Activated T-cell treated with anti-CD3 and anti-CD28 coated beads, Interleukin-2, amount 50 U/mL, for 24 hours (primary cell): Measurements from ENCODE around the gene PIGP.
"Not testable (repeated sequence)": the region's sequence is repeated elsewhere in the genome, so short reads cannot be mapped to it uniquely, and the experiment has no call there.

Experiments used
- DNase-seq: peaks from one replicate; pipeline ENCODE4 v3.0.0-alpha.2; 2020
- H3K27ac Mint-ChIP-seq: 2 replicates; pipeline ENCODE4 v1.8.0; 2020; ENCODE audit warnings: mild to moderate bottlenecking, mixed read lengths
- H3K27me3 Mint-ChIP-seq: 2 replicates; pipeline ENCODE4 v1.8.0; 2020; ENCODE audit warnings: mixed read lengths
- H3K36me3 Mint-ChIP-seq: 2 replicates; pipeline ENCODE4 v1.8.0; 2020; ENCODE audit warnings: low read depth, mixed read lengths
- H3K4me1 Mint-ChIP-seq: 2 replicates; pipeline ENCODE4 v1.8.0; 2020; ENCODE audit warnings: low read depth, mixed read lengths
- H3K4me3 Mint-ChIP-seq: 2 replicates; pipeline ENCODE4 v1.8.0; 2020; ENCODE audit warnings: mild to moderate bottlenecking, moderate library complexity, mixed read lengths
- H3K9me3 Mint-ChIP-seq: 2 replicates; pipeline ENCODE4 v1.8.0; 2020; ENCODE audit warnings: mixed read lengths

PIGP gene

GRCh38 chr21:37072988-37073416 is at the start of gene PIGP, which contains the start of gene TTC3:
Gene PIGP, minus strand, starts transcription at chr21:37073071. Its CDS starts 556 bp downstream, at chr21:37072515.
Gene TTC3, plus strand, starts transcription at chr21:37073254. Its CDS starts 14,004 bp downstream, at chr21:37087258.
- peak; percentile 99 for DNase-seq
- peak within 1 kb of the TSS; percentile 87 for H3K4me3 Mint-ChIP-seq
- peak within 1 kb of the TSS; percentile 95 for H3K27ac Mint-ChIP-seq
- no peaks in the 10 kb centered on the region for H3K9me3 Mint-ChIP-seq
- peaks cover 52% of the 10 kb centered on the region for H3K4me1 Mint-ChIP-seq
- H3K27me3 Mint-ChIP-seq = no peaks in the 10 kb centered on the region
- peaks cover 38% of the 10 kb centered on the region for H3K36me3 Mint-ChIP-seq

- DNase-seq = no peak
- peaks cover 60% of the 10 kb centered on the region for H3K36me3 Mint-ChIP-seq
- H3K27me3 Mint-ChIP-seq = no peaks in the 10 kb centered on the region
- no peaks in the 10 kb centered on the region for H3K9me3 Mint-ChIP-seq
- H3K27ac Mint-ChIP-seq = peak overlapping the region; percentile 90
- H3K4me3 Mint-ChIP-seq = no peak overlapping the region
- H3K4me1 Mint-ChIP-seq = peaks cover 42% of the 10 kb centered on the region
Observed at GRCh38 chr21:37119421-37120218, 46.7 kb upstream of the PIGP start.

GRCh38 chr21:37118187-37118826 is 45.4 kb upstream of the PIGP start:
- H3K4me3 Mint-ChIP-seq = no peak overlapping the region
- no peak for DNase-seq
- H3K27me3 Mint-ChIP-seq = no peaks in the 10 kb centered on the region
- peaks cover 42% of the 10 kb centered on the region for H3K4me1 Mint-ChIP-seq
- H3K27ac Mint-ChIP-seq = peak overlapping the region; percentile 15
- H3K36me3 Mint-ChIP-seq = peaks cover 54% of the 10 kb centered on the region
- H3K9me3 Mint-ChIP-seq = no peaks in the 10 kb centered on the region

GRCh38 chr21:37117204-37117603 is 44.3 kb upstream of the PIGP start:
- DNase-seq = no peak
- H3K27ac Mint-ChIP-seq = no peak overlapping the region
- H3K36me3 Mint-ChIP-seq = peaks cover 44% of the 10 kb centered on the region
- H3K4me3 Mint-ChIP-seq = no peak overlapping the region
- no peaks in the 10 kb centered on the region for H3K27me3 Mint-ChIP-seq
- peaks cover under 1% of the 10 kb centered on the region for H3K9me3 Mint-ChIP-seq
- peaks cover 41% of the 10 kb centered on the region for H3K4me1 Mint-ChIP-seq

- not testable (repeated sequence) for H3K27ac Mint-ChIP-seq, H3K9me3 Mint-ChIP-seq, DNase-seq, H3K4me3 Mint-ChIP-seq, H3K27me3 Mint-ChIP-seq
- peaks cover 40% of the 10 kb centered on the region for H3K36me3 Mint-ChIP-seq
- peaks cover 41% of the 10 kb centered on the region for H3K4me1 Mint-ChIP-seq
Observed at GRCh38 chr21:37116459-37116858, 43.6 kb upstream of the PIGP start.

- not testable (repeated sequence) for DNase-seq, H3K9me3 Mint-ChIP-seq, H3K4me3 Mint-ChIP-seq, H3K27me3 Mint-ChIP-seq, H3K27ac Mint-ChIP-seq
- H3K36me3 Mint-ChIP-seq = peaks cover 42% of the 10 kb centered on the region
- peaks cover 25% of the 10 kb centered on the region for H3K4me1 Mint-ChIP-seq
Observed at GRCh38 chr21:37114301-37114700, 41.4 kb upstream of the PIGP start.

GRCh38 chr21:37111029-37111428 is 38.2 kb upstream of the PIGP start:
- DNase-seq, H3K9me3 Mint-ChIP-seq, H3K4me3 Mint-ChIP-seq, H3K4me1 Mint-ChIP-seq, H3K27me3 Mint-ChIP-seq, H3K27ac Mint-ChIP-seq: not testable (repeated sequence)
- H3K36me3 Mint-ChIP-seq = peaks cover 60% of the 10 kb centered on the region

- Mint-ChIP-seq H3K36me3 (peaks cover 57% of the 10 kb centered on the region), H3K4me1 (peaks cover 7% of the 10 kb centered on the region), H3K27me3 (no peaks in the 10 kb centered on the region), H3K9me3 (peaks cover 6% of the 10 kb centered on the region), H3K27ac (no peak overlapping the region), H3K4me3 (no peak overlapping the region)
- no peak for DNase-seq
Observed at GRCh38 chr21:37106998-37107397, 34.1 kb upstream of the PIGP start.

- H3K4me1 Mint-ChIP-seq, H3K27ac Mint-ChIP-seq, H3K9me3 Mint-ChIP-seq, DNase-seq, H3K27me3 Mint-ChIP-seq, H3K4me3 Mint-ChIP-seq: not testable (repeated sequence)
- H3K36me3 Mint-ChIP-seq = peaks cover 57% of the 10 kb centered on the region
Observed at GRCh38 chr21:37102746-37103145, 29.9 kb upstream of the PIGP start.

- DNase-seq = no peak
- H3K9me3 Mint-ChIP-seq = no peaks in the 10 kb centered on the region
- no peak overlapping the region for H3K27ac Mint-ChIP-seq
- H3K36me3 Mint-ChIP-seq = peaks cover 59% of the 10 kb centered on the region
- H3K4me1 Mint-ChIP-seq = peaks cover 7% of the 10 kb centered on the region
- no peaks in the 10 kb centered on the region for H3K27me3 Mint-ChIP-seq
- H3K4me3 Mint-ChIP-seq = no peak overlapping the region
Observed at GRCh38 chr21:37101384-37101783, 28.5 kb upstream of the PIGP start.

- Mint-ChIP-seq H3K9me3 (no peaks in the 10 kb centered on the region), H3K36me3 (peaks cover 64% of the 10 kb centered on the region)
Observed at GRCh38 chr21:37100316-37100715, 27.4 kb upstream of the PIGP start.

GRCh38 chr21:37098751-37099150 is 25.9 kb upstream of the PIGP start:
- Mint-ChIP-seq H3K27me3 (no peaks in the 10 kb centered on the region), H3K4me3 (no peak overlapping the region), H3K27ac (no peak overlapping the region), H3K4me1 (no peaks in the 10 kb centered on the region), H3K36me3 (peaks cover 71% of the 10 kb centered on the region), H3K9me3 (no peaks in the 10 kb centered on the region)
- no peak for DNase-seq

More at GRCh38 chr21:37100316-37100715, 27.4 kb upstream of the PIGP start:
- H3K4me1 Mint-ChIP-seq = peaks cover 3% of the 10 kb centered on the region
- H3K27ac Mint-ChIP-seq = no peak overlapping the region
- no peak overlapping the region for H3K4me3 Mint-ChIP-seq
- no peaks in the 10 kb centered on the region for H3K27me3 Mint-ChIP-seq
- DNase-seq = no peak

GRCh38 chr21:37095821-37096220 is 22.9 kb upstream of the PIGP start:
- Mint-ChIP-seq H3K36me3 (peaks cover 80% of the 10 kb centered on the region), H3K27me3 (no peaks in the 10 kb centered on the region), H3K4me3 (no peak overlapping the region), H3K9me3 (no peaks in the 10 kb centered on the region), H3K4me1 (no peaks in the 10 kb centered on the region), H3K27ac (no peak overlapping the region)
- DNase-seq = no peak

GRCh38 chr21:37093977-37094376 is 21.1 kb upstream of the PIGP start:
- H3K27me3 Mint-ChIP-seq = no peaks in the 10 kb centered on the region
- no peaks in the 10 kb centered on the region for H3K9me3 Mint-ChIP-seq
- no peak for DNase-seq
- no peak overlapping the region for H3K4me3 Mint-ChIP-seq
- H3K36me3 Mint-ChIP-seq = peaks cover 74% of the 10 kb centered on the region
- no peak overlapping the region for H3K27ac Mint-ChIP-seq
- peaks cover 2% of the 10 kb centered on the region for H3K4me1 Mint-ChIP-seq

- H3K36me3 Mint-ChIP-seq = peaks cover 30% of the 10 kb centered on the region
- H3K4me1 Mint-ChIP-seq = peaks cover 13% of the 10 kb centered on the region
- H3K4me3 Mint-ChIP-seq = no peak overlapping the region
- H3K27ac Mint-ChIP-seq = no peak overlapping the region
- DNase-seq = no peak
- no peaks in the 10 kb centered on the region for H3K9me3 Mint-ChIP-seq
- no peaks in the 10 kb centered on the region for H3K27me3 Mint-ChIP-seq
Observed at GRCh38 chr21:37088186-37088735, 15.4 kb upstream of the PIGP start.
